HG03039 (cell line): ENCODE data around the gene ADAM19.
"Not testable (repeated sequence)": the region's sequence is repeated elsewhere in the genome, so short reads cannot be mapped to it uniquely, and the experiment has no call there.

Experiments used
- ATAC-seq: cut with Tn5 transposase; IDR thresholded peaks from one replicate; pipeline ENCODE4 v1.9.1; 2021; ENCODE audit warnings: mild to moderate bottlenecking, moderate library complexity; ENCODE audit not compliant: unreplicated experiment

ADAM19 gene

GRCh38 chr5:157444224-157444623 is 131.4 kb downstream of the ADAM19 start:
- no peak for ATAC-seq

- no peak for ATAC-seq
Observed at GRCh38 chr5:157443041-157443549, 132.5 kb downstream of the ADAM19 start.

- no peak for ATAC-seq
Observed at GRCh38 chr5:157434096-157434495, 141.5 kb downstream of the ADAM19 start.

GRCh38 chr5:157431544-157432200 is 143.9 kb downstream of the ADAM19 start:
- no peak for ATAC-seq

GRCh38 chr5:157429920-157430319 is 145.7 kb downstream of the ADAM19 start:
- not testable (repeated sequence) for ATAC-seq
